Adipocyte (in vitro differentiated cells): Measurements from ENCODE around the gene SEC23IP.

Experiments used
- DNase-seq: peaks from one replicate; pipeline ENCODE4 v3.0.0-alpha.2; 2015; ENCODE audit warnings: low read depth
- H3K27me3 ChIP-seq: replicated peaks from 2 replicates; pipeline ENCODE4 v1.7.0; 2013; ENCODE audit warnings: mild to moderate bottlenecking, low read length, moderate library complexity; ENCODE audit not compliant: control insufficient read depth, insufficient read depth
- H3K36me3 ChIP-seq: 2 replicates; pipeline ENCODE4 v1.7.0; 2013; ENCODE audit warnings: low read length, mild to moderate bottlenecking, moderate library complexity; ENCODE audit not compliant: control insufficient read depth, insufficient read depth, severe bottlenecking
- H3K4me1 ChIP-seq: 2 replicates; pipeline ENCODE4 v1.7.0; 2013; ENCODE audit warnings: mild to moderate bottlenecking, low read length, moderate library complexity; ENCODE audit not compliant: control insufficient read depth, insufficient read depth
- H3K4me3 ChIP-seq: 2 replicates; pipeline ENCODE4 v1.7.0; 2013; ENCODE audit warnings: mild to moderate bottlenecking, low read length, moderate library complexity
- H3K9ac ChIP-seq: 2 replicates; pipeline ENCODE4 v1.7.0; 2013; ENCODE audit warnings: mild to moderate bottlenecking, low read length, moderate library complexity
- H3K9me3 ChIP-seq: 2 replicates; pipeline ENCODE4 v1.7.0; 2013; ENCODE audit warnings: mild to moderate bottlenecking, low read length, moderate library complexity; ENCODE audit not compliant: control insufficient read depth

The SEC23IP gene

GRCh38 chr10:119892188-119893065 lies at the start of gene SEC23IP:
Gene SEC23IP, plus strand, starts transcription at chr10:119892730. Its CDS starts 53 bp downstream, at chr10:119892783.
- peaks cover 36% of the 10 kb centered on the region for H3K4me1 ChIP-seq
- H3K9me3 ChIP-seq = no peaks in the 10 kb centered on the region
- DNase-seq = peak; percentile 98

GRCh38 chr10:119845656-119846055 lies 46.9 kb upstream of the SEC23IP start:
- peaks cover 42% of the 10 kb centered on the region for H3K4me1 ChIP-seq
- no peaks in the 10 kb centered on the region for H3K9me3 ChIP-seq
- peaks cover 78% of the 10 kb centered on the region for H3K36me3 ChIP-seq
- no peak overlapping the region for H3K4me3 ChIP-seq
- no peak for DNase-seq
- H3K9ac ChIP-seq = no peak overlapping the region
- H3K27me3 ChIP-seq = no peaks in the 10 kb centered on the region

More at GRCh38 chr10:119892188-119893065, at the start of gene SEC23IP:
- Histone ChIP-seq H3K36me3 (peaks cover 4% of the 10 kb centered on the region), H3K4me3 (peak within 1 kb of the TSS; percentile 98), H3K9ac (peak within 1 kb of the TSS; percentile 95), H3K27me3 (no peaks in the 10 kb centered on the region)

DNA sequence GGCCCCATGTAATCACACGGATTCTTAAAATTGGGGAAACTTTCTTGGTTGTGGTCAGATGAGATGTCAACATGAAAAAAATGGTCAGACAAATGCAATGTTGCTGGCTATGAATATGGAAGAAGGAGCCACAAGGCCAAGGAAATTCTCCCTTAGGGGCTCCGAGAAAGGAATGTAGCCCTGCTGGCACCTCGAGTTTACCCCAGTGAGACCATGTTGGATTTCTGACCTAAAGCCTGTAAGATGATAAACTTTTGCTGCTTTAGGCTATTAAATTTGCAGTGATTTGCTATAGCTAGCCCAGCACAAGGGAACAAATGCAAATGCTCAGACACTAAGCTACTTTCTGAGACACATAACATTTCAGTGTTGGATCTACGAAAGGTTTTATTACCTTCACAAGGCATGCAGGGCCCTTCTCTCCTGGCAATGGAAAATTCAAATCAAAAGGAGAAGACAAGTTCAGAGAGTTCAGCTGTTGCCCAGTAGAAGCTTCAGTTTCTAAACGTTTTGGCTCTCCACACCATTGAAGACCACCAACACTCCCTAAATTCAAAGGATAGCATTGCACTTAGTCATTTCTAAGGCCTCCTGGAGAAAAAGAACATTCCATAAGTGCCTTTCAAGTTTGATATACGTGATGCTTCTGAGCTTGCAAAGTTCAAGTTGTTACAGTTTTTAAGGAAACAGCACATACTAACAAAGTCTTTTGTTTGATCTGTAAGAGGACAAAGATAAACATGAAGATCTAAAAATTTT lies 43.3 kb upstream of the SEC23IP start:
- Histone ChIP-seq H3K27me3 (no peaks in the 10 kb centered on the region), H3K9ac (peak overlapping the region; percentile 20), H3K4me3 (peak overlapping the region; percentile 7), H3K4me1 (peaks cover 39% of the 10 kb centered on the region), H3K36me3 (peaks cover 73% of the 10 kb centered on the region), H3K9me3 (no peaks in the 10 kb centered on the region)
- peak; percentile 72 for DNase-seq

GRCh38 chr10:119849944-119850343 lies 42.6 kb upstream of the SEC23IP start:
- Histone ChIP-seq H3K9ac (peak overlapping the region; percentile 20), H3K27me3 (no peaks in the 10 kb centered on the region), H3K9me3 (no peaks in the 10 kb centered on the region), H3K36me3 (peaks cover 67% of the 10 kb centered on the region), H3K4me3 (peak overlapping the region; percentile 7), H3K4me1 (peaks cover 39% of the 10 kb centered on the region)
- peak; percentile 13 for DNase-seq

DNA sequence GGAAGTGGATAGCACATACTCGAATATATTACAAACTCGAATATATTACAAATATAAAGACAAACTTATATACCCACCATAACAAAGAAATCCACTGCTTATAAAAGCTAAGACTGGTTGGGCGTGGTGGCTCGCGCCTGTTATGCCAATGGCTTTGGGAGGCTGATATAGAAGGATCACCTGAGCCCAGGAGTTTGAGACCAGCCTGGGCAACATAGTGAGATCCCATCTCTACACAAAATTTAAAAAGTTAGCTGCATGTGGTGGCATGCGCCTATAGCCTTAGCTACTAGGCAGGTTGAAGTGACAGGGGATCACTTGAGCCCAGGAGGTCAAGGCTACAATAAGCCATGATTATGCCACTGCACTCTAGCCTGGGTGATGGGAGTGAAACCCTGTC lies 40.3 kb upstream of the SEC23IP start:
- no peaks in the 10 kb centered on the region for H3K27me3 ChIP-seq
- peaks cover 67% of the 10 kb centered on the region for H3K36me3 ChIP-seq
- H3K4me1 ChIP-seq = peaks cover 34% of the 10 kb centered on the region
- H3K9me3 ChIP-seq = no peaks in the 10 kb centered on the region
- DNase-seq = no peak
- no peak overlapping the region for H3K9ac ChIP-seq
- no peak overlapping the region for H3K4me3 ChIP-seq

DNA sequence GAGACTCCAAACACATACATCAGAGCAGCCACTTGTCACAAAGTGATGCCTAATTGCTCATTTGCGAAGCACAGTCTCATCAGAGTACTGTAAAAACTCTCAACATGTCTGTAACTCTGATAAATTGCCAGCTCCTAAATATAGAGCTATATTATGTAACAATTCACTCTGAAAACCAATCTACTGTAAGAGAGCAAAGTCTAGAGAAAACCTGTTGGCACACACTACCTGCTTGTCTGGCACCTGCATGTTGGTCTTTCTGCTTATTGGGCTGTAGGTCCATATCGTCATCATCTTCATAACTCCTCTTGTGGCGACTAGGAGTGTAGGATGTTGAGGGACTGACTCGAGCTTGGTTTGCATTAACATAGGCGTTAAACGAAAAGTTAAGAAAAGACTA lies 39.7 kb upstream of the SEC23IP start:
- Histone ChIP-seq H3K4me3 (no peak overlapping the region), H3K36me3 (peaks cover 69% of the 10 kb centered on the region), H3K9me3 (no peaks in the 10 kb centered on the region), H3K4me1 (peaks cover 34% of the 10 kb centered on the region), H3K9ac (no peak overlapping the region), H3K27me3 (no peaks in the 10 kb centered on the region)
- no peak for DNase-seq

GRCh38 chr10:119853574-119853973 lies 39.0 kb upstream of the SEC23IP start:
- Histone ChIP-seq H3K36me3 (peaks cover 69% of the 10 kb centered on the region), H3K4me3 (no peak overlapping the region)

GRCh38 chr10:119858063-119858462 lies 34.5 kb upstream of the SEC23IP start:
- peaks cover 41% of the 10 kb centered on the region for H3K36me3 ChIP-seq
- no peak for DNase-seq
- peaks cover 21% of the 10 kb centered on the region for H3K4me1 ChIP-seq
- H3K4me3 ChIP-seq = no peak overlapping the region
- peak overlapping the region; percentile 53 for H3K9ac ChIP-seq
- no peaks in the 10 kb centered on the region for H3K9me3 ChIP-seq
- H3K27me3 ChIP-seq = no peaks in the 10 kb centered on the region

More at GRCh38 chr10:119853574-119853973, 39.0 kb upstream of the SEC23IP start:
- Histone ChIP-seq H3K4me1 (peaks cover 34% of the 10 kb centered on the region), H3K9ac (no peak overlapping the region), H3K9me3 (no peaks in the 10 kb centered on the region), H3K27me3 (no peaks in the 10 kb centered on the region)
- DNase-seq = no peak

DNA sequence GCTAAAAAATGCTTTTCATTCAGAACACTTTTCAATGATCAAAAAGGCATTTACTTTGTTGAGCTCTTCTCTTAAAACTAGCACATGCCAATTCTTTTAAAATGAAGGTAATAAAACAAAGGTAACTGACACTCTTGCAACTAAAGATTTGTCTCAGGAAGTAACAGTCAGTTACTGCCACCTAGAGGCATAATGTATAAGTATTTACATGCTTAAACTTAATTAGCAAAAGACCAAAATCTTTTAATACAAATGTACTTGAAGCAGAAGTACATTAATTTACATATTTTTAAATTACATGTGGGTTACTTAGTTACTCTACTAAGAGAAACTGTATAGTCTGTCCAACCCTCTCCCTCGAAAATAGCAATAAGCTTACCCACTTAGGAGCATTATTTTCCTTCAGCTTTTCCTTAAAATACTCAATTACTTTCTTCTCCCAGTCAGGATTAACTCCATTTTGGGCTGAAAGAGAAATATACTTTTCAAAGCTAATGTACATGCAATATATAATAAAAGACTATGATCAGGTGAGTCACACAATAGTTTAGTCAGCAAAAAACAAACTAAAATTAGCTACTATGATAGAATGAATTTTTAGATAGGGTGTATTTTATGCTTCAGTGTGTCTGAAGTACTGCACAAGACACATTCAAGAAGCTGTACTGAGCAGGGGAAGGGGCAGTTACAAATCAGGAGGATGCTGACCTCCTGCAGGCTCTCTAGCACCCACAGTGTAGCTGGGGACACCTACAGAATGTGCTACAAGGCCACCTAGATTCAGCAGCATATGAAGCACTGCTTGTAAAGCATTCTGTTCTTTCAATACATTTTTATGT lies 32.9 kb upstream of the SEC23IP start:
- no peaks in the 10 kb centered on the region for H3K27me3 ChIP-seq
- H3K9me3 ChIP-seq = no peaks in the 10 kb centered on the region
- H3K4me1 ChIP-seq = peaks cover 18% of the 10 kb centered on the region
- no peak overlapping the region for H3K4me3 ChIP-seq
- peaks cover 31% of the 10 kb centered on the region for H3K36me3 ChIP-seq
- H3K9ac ChIP-seq = peak overlapping the region; percentile 45
- peak; percentile 82 for DNase-seq

DNA sequence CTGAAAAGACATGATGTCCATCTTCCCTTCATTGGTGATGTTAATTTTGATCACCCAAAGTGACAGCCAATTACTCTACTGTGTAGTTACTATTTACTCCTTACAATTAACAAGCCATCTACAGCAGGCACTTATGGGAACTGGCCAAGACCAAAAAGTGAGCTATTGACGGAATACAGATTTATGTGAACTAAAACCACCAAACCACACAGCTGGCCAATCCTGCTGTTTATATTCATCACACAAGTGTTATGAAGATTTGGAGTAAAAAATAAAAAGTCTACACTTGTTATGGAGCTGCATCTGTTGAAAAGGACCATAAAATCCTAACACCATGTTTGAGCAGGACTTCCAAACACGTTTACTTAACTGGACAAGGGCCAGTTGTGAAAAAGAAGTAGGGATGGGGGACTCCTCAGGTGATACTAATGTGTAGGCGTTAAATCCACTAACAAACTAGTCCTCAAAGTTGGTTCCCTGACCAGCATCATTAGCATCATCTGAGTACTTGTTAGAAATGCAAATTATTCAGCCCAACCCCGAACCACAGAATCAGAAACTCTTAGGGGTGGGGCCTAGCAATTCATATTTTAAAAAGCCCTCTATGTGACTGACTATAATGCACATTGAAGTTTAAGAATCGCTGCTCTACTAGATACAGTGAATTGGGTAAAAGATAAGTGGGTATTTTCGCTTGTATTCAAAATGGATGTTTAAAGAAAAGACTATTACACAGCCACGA lies 31.5 kb upstream of the SEC23IP start:
- Histone ChIP-seq H3K4me1 (peaks cover 18% of the 10 kb centered on the region), H3K27me3 (no peaks in the 10 kb centered on the region), H3K4me3 (no peak overlapping the region), H3K9me3 (no peaks in the 10 kb centered on the region), H3K9ac (no peak overlapping the region), H3K36me3 (peaks cover 19% of the 10 kb centered on the region)
- no peak for DNase-seq
